K562 (cell line): Measurements from ENCODE around the gene SLC25A5. TPM values are rescaled to one million over a fixed set of nuclear protein-coding genes. Genes with fewer than 3 reads are reported as not detected.
A peak's percentile ranks its signal among the peaks of the same experiment; 100 is the strongest.

Source experiments
- ATF7 ChIP-seq: fragments of 450-650 bp; IDR thresholded peaks from 2 replicates; pipeline ENCODE4 v1.7.1; 2014; ENCODE audit warnings: mild to moderate bottlenecking, moderate library complexity
- BDP1 ChIP-seq: IDR thresholded peaks from 3 replicates; pipeline ENCODE4 v1.6.1; 2011; ENCODE audit not compliant: insufficient read length, insufficient read depth
- CBX1 ChIP-seq: sonication (generic); IDR thresholded peaks from 2 replicates; pipeline ENCODE4 v1.6.1; 2016; ENCODE audit warnings: antibody characterized with exemption, low read depth, mild to moderate bottlenecking
- FOXJ2 ChIP-seq: fragments of 200-800 bp; sonication (Bioruptor generic); IDR thresholded peaks from 2 replicates; pipeline ENCODE4 v1.6.1; 2016; ENCODE audit warnings: missing genetic modification characterization, missing compliant biosample characterization
- FUS ChIP-seq: fragments of 200-400 bp; formaldehyde crosslinking; optimal IDR thresholded peaks from 2 replicates; pipeline ENCODE3; 2017; ENCODE audit warnings: low read depth, low read length
- HMG20B ChIP-seq: fragments of 250-450 bp; sonication (Bioruptor Pico); IDR thresholded peaks from 2 replicates; pipeline ENCODE4 v1.5.0; 2021; ENCODE audit warnings: mild to moderate bottlenecking
- ILK ChIP-seq: fragments of 450-650 bp; IDR thresholded peaks from 2 replicates; pipeline ENCODE4 v1.6.1; 2016; ENCODE audit warnings: missing genetic modification characterization, low read depth, mild to moderate bottlenecking, missing compliant biosample characterization, moderate library complexity, borderline replicate concordance
- NBN ChIP-seq: fragments of 450-650 bp; IDR thresholded peaks from 2 replicates; pipeline ENCODE4 v1.6.1; 2016; ENCODE audit warnings: low read depth, mild to moderate bottlenecking
- NR2C2 ChIP-seq, 2 experiments: fragments of 200-800 bp in 1 of 2; sonication (Bioruptor generic) in 1 of 2; sonication (generic) in 1 of 2; formaldehyde crosslinking in 1 of 2; IDR thresholded peaks; 2 replicates each; pipeline versions ENCODE4 v1.6.1 to v1.8.0; 2016 to 2022; ENCODE audit warnings: mild to moderate bottlenecking in 1 of 2, missing compliant biosample characterization in 1 of 2, missing genetic modification characterization in 1 of 2, missing genetic modification reagents in 1 of 2
- THRAP3 ChIP-seq: fragments of 450-650 bp; IDR thresholded peaks from 2 replicates; pipeline ENCODE4 v1.6.1; 2016; ENCODE audit warnings: mild to moderate bottlenecking, inconsistent platforms, borderline replicate concordance
- U2AF2 ChIP-seq: fragments of 200-400 bp; formaldehyde crosslinking; optimal IDR thresholded peaks from 2 replicates; pipeline ENCODE3; 2017; ENCODE audit warnings: low read depth, mild to moderate bottlenecking, low read length
- ZBTB17 ChIP-seq: fragments of 450-650 bp; formaldehyde crosslinking; IDR thresholded peaks from 2 replicates; pipeline ENCODE4 v1.4.0; 2020; ENCODE audit warnings: mild to moderate bottlenecking
- ZEB2 ChIP-seq: fragments of 450-650 bp; IDR thresholded peaks from 2 replicates; pipeline ENCODE4 v1.6.1; 2016
- ZNF174 ChIP-seq: fragments of 250-450 bp; sonication (Bioruptor Pico); IDR thresholded peaks from 2 replicates; pipeline ENCODE4 v1.4.0; 2020; ENCODE audit warnings: mild to moderate bottlenecking
- ZNF184 ChIP-seq: sonication (generic); formaldehyde crosslinking; IDR thresholded peaks from 2 replicates; pipeline ENCODE4 v1.5.0; 2020; ENCODE audit warnings: missing genetic modification reagents
- ZNF644 ChIP-seq: fragments of 200-800 bp; sonication (Bioruptor generic); IDR thresholded peaks from 2 replicates; pipeline ENCODE4 v1.6.1; 2016; ENCODE audit warnings: low read depth, missing genetic modification characterization, missing compliant biosample characterization
- polyA plus RNA-seq, 8 experiments: library from polyadenylated mRNA; depleted of rRNA in 4 of 8; stranded (reverse) in 5 of 8; unstranded in 3 of 8; fragments of >200 nt; fragmentation: Nextera tagmentation in 2 of 8; fragmentation: Illumina TruSeq in 1 of 8; extraction: Ambion mirVana in 2 of 8; extraction: Trizol in 1 of 8; gene quantifications; 2 replicates each; pipeline versions ENCODE4 v1.2.1 to v1.2.3, GENCODE V29; 2011 to 2014; ENCODE audit warnings: inconsistent platforms in 1 of 8, missing spikeins in 1 of 8
- total RNA-seq, 7 experiments: library from RNA; depleted of rRNA in 6 of 7; stranded (reverse); fragments of >200 nt in 6 of 7; fragmentation: Illumina TruSeq in 2 of 7; extraction: Trizol in 2 of 7; gene quantifications; 2 replicates each; pipeline versions ENCODE4 v1.2.1 to v1.2.3, GENCODE V29; 2011 to 2021; ENCODE audit warnings: low replicate concordance in 1 of 7
- TF ChIP-seq, protein P1 (sequence below): fragments of 450-650 bp; formaldehyde crosslinking; IDR thresholded peaks from 2 replicates; pipeline ENCODE4 v1.4.0; 2020; ENCODE audit warnings: mild to moderate bottlenecking, moderate library complexity
- TF ChIP-seq, protein P2 (sequence below), 3 experiments: fragments of 200-800 bp in 1 of 3; fragments of 250-450 bp in 1 of 3; fragments of 450-650 bp in 1 of 3; sonication (Bioruptor Pico) in 1 of 3; sonication (Bioruptor generic) in 1 of 3; formaldehyde crosslinking in 1 of 3; IDR thresholded peaks; 2 replicates each; pipeline versions ENCODE4 v1.6.1 to v1.8.0; 2016 to 2022; ENCODE audit warnings: mild to moderate bottlenecking in 2 of 3, missing genetic modification characterization in 2 of 3, missing compliant biosample characterization in 1 of 3, moderate library complexity in 1 of 3
- TF ChIP-seq, protein P3 (sequence below): fragments of 450-650 bp; formaldehyde crosslinking; IDR thresholded peaks from 2 replicates; pipeline ENCODE4 v1.4.0; 2022; ENCODE audit warnings: mild to moderate bottlenecking, moderate library complexity
- TF ChIP-seq, protein P4 (sequence below): fragments of 250-450 bp; sonication (Bioruptor Pico); IDR thresholded peaks from 2 replicates; pipeline ENCODE4 v1.5.1; 2021; ENCODE audit warnings: mild to moderate bottlenecking

SLC25A5 gene
- total and polyA plus RNA-seq, 9 of the 15 experiments (the other 6 are each of a cell fraction or from before 2014, with no cell fraction given), result 470 to 5,247 (median 596) TPM

DNA sequence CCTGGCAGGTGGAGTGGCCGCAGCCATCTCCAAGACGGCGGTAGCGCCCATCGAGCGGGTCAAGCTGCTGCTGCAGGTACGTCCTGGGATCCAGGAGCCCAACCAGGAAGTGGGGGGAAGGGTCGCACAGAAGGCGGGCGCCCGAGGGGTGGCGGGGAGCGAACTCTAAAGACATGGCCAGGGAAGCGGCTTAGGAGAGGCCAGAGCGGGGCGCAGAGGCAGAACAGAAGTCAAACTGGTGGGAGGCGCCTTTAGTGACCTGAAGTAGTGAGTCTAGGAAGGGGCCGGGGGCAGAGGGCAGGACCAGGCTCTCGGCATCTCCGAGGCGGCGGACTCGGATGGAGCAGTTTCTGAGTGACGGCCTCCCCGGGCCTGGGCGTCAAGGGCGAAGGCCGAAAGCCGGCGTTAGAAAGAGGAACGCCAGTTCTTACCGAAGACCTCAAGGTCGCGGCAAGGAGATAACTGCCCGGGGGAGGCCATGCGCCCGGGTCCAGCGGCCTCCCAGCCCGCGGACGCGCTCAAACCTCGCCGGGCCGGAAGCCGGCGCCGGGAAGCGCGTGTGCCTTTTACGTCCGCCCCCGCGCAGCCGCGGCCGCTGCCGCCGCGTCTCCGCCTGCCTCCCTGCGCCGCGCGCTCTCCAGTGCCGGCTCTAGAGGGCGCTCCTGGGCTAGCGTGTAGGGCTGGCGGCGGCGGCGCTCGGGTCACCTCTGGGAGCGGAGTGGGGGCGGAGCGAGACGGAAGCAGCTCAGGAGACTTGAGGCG, 488 bp downstream of the SLC25A5 start (continued):
- TF ChIP-seq, protein P1, sequence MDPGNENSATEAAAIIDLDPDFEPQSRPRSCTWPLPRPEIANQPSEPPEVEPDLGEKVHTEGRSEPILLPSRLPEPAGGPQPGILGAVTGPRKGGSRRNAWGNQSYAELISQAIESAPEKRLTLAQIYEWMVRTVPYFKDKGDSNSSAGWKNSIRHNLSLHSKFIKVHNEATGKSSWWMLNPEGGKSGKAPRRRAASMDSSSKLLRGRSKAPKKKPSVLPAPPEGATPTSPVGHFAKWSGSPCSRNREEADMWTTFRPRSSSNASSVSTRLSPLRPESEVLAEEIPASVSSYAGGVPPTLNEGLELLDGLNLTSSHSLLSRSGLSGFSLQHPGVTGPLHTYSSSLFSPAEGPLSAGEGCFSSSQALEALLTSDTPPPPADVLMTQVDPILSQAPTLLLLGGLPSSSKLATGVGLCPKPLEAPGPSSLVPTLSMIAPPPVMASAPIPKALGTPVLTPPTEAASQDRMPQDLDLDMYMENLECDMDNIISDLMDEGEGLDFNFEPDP (CRISPR knock-in tag), result no peak
- TF ChIP-seq ZNF174, result no peak
- peak; percentile 62 for TF ChIP-seq FUS
- TF ChIP-seq, protein P2, sequence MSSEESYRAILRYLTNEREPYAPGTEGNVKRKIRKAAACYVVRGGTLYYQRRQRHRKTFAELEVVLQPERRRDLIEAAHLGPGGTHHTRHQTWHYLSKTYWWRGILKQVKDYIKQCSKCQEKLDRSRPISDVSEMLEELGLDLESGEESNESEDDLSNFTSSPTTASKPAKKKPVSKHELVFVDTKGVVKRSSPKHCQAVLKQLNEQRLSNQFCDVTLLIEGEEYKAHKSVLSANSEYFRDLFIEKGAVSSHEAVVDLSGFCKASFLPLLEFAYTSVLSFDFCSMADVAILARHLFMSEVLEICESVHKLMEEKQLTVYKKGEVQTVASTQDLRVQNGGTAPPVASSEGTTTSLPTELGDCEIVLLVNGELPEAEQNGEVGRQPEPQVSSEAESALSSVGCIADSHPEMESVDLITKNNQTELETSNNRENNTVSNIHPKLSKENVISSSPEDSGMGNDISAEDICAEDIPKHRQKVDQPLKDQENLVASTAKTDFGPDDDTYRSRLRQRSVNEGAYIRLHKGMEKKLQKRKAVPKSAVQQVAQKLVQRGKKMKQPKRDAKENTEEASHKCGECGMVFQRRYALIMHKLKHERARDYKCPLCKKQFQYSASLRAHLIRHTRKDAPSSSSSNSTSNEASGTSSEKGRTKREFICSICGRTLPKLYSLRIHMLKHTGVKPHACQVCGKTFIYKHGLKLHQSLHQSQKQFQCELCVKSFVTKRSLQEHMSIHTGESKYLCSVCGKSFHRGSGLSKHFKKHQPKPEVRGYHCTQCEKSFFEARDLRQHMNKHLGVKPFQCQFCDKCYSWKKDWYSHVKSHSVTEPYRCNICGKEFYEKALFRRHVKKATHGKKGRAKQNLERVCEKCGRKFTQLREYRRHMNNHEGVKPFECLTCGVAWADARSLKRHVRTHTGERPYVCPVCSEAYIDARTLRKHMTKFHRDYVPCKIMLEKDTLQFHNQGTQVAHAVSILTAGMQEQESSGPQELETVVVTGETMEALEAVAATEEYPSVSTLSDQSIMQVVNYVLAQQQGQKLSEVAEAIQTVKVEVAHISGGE (CRISPR knock-in tag; IDR thresholded peaks at IDR 0.05), result peak in 2 of 3 experiments; percentile 48 to 85; a peak in 3 of 6 replicates
- TF ChIP-seq, protein P3, sequence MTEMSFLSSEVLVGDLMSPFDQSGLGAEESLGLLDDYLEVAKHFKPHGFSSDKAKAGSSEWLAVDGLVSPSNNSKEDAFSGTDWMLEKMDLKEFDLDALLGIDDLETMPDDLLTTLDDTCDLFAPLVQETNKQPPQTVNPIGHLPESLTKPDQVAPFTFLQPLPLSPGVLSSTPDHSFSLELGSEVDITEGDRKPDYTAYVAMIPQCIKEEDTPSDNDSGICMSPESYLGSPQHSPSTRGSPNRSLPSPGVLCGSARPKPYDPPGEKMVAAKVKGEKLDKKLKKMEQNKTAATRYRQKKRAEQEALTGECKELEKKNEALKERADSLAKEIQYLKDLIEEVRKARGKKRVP, result no peak
- TF ChIP-seq CBX1, result peak; percentile 72; the same call in 1 of the 2 replicates
- no peak for TF ChIP-seq ILK (tag)
- TF ChIP-seq ZBTB17 (CRISPR knock-in tag), result peak; percentile 58; the same call in 1 of the 2 replicates
- TF ChIP-seq NBN, result no peak
- no peak for TF ChIP-seq ZNF644 (tag)
- no peak for TF ChIP-seq THRAP3
- no peak for TF ChIP-seq ZNF184 (CRISPR knock-in tag)
- TF ChIP-seq, protein P4, sequence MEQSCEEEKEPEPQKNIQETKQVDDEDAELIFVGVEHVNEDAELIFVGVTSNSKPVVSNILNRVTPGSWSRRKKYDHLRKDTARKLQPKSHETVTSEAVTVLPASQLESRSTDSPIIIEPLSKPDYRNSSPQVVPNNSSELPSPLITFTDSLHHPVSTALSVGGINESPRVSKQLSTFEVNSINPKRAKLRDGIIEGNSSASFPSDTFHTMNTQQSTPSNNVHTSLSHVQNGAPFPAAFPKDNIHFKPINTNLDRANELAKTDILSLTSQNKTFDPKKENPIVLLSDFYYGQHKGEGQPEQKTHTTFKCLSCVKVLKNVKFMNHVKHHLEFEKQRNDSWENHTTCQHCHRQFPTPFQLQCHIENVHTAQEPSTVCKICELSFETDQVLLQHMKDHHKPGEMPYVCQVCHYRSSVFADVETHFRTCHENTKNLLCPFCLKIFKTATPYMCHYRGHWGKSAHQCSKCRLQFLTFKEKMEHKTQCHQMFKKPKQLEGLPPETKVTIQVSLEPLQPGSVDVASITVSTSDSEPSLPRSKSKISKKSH (CRISPR knock-in tag), result no peak
- TF ChIP-seq BDP1, result no peak
- TF ChIP-seq U2AF2, result no peak
- TF ChIP-seq NR2C2 (CRISPR knock-in tag; IDR thresholded peaks at IDR 0.05), result peak; percentile 62; the same call in 1 of the 2 replicates
- TF ChIP-seq NR2C2 (tag; IDR thresholded peaks at IDR 0.05), result peak; percentile 56; the same call in 1 of the 2 replicates
- peak; percentile 57 for TF ChIP-seq ATF7
- TF ChIP-seq FOXJ2 (tag), result 0 out of 2 replicates have a peak, but pooled peaks have one; percentile 31
- TF ChIP-seq ZEB2, result 0 out of 2 replicates have a peak, but pooled peaks have one; percentile 40
- no peak for TF ChIP-seq HMG20B
